Activated T-cell treated with anti-CD3 and anti-CD28 coated beads, Interleukin-2, amount 50 U/mL, for 72 hours (primary cell): ENCODE data around the gene PRPSAP2. TPM values are rescaled to one million over a fixed set of nuclear protein-coding genes. Genes with fewer than 3 reads are reported as not detected.
"Not testable (repeated sequence)": the region's sequence is repeated elsewhere in the genome, so short reads cannot be mapped to it uniquely, and the experiment has no call there.

Experiments
- ATAC-seq, 2 donors: fragments of 150-1000 bp; cut with Tn5 transposase; replicated peaks in 1 of 2; 2 replicates each; pipeline ENCODE4 v1.10.0; 2021; ENCODE audit warnings: moderate library complexity in 2 of 2, mild to moderate bottlenecking in 1 of 2
- DNase-seq, 2 donors: peaks; one replicate each; pipeline ENCODE4 v3.0.0; 2021 to 2022; ENCODE audit warnings: mixed read lengths in 1 of 2
- H3K27ac Mint-ChIP-seq: one replicate; pipeline ENCODE4 v1.8.0; 2022; ENCODE audit warnings: mild to moderate bottlenecking, moderate library complexity, mixed read lengths
- H3K27me3 Mint-ChIP-seq: one replicate; pipeline ENCODE4 v1.8.0; 2022; ENCODE audit warnings: low read depth, mixed read lengths
- H3K36me3 Mint-ChIP-seq, 2 donors: one replicate each; pipeline ENCODE4 v1.8.0; 2022; ENCODE audit warnings: mixed read lengths in 2 of 2, mild to moderate bottlenecking in 1 of 2; ENCODE audit not compliant: insufficient read depth in 2 of 2
- H3K4me1 Mint-ChIP-seq: one replicate; pipeline ENCODE4 v1.8.0; 2022; ENCODE audit warnings: low read depth, mixed read lengths
- H3K4me3 Mint-ChIP-seq, 2 donors: one replicate each; pipeline ENCODE4 v1.8.0; 2022; ENCODE audit warnings: mild to moderate bottlenecking in 2 of 2, mixed read lengths in 2 of 2, moderate library complexity in 2 of 2
- H3K9me3 Mint-ChIP-seq, 2 donors: one replicate each; pipeline ENCODE4 v1.8.0; 2022; ENCODE audit warnings: mixed read lengths in 2 of 2
- total RNA-seq, 2 donors: library from RNA; stranded (reverse); gene quantifications; one replicate each; pipeline ENCODE4 v1.2.3, GENCODE V29; 2022

Gene PRPSAP2
- total RNA-seq, 2 donors from 2014 or later = 64.1 to 64.6 TPM

- peaks cover 23% of the 10 kb centered on the region for H3K4me1 Mint-ChIP-seq
- peaks cover 13 to 30% of the 10 kb centered on the region in 2 donors for H3K36me3 Mint-ChIP-seq
These were observed 47.3 kb downstream of the PRPSAP2 start for GRCh38 chr17:18905226-18905625.

GRCh38 chr17:18910326-18910725 lies 52.4 kb downstream of the PRPSAP2 start:
- no peaks in the 10 kb centered on the region for H3K9me3 Mint-ChIP-seq
- ATAC-seq = no peak
- no peak overlapping the region for H3K4me3 Mint-ChIP-seq

More at GRCh38 chr17:18905226-18905625, 47.3 kb downstream of the PRPSAP2 start:
- ATAC-seq (no peak), DNase-seq (no peak)
- Mint-ChIP-seq H3K27ac (no peak overlapping the region), H3K27me3 (no peaks in the 10 kb centered on the region), H3K4me3 (no peak overlapping the region), H3K9me3 (no peaks in the 10 kb centered on the region)

GRCh38 chr17:18910881-18911280 lies 53.0 kb downstream of the PRPSAP2 start:
- ATAC-seq (no peak), DNase-seq (no peak)
- Mint-ChIP-seq H3K27ac (no peak overlapping the region), H3K36me3 (peaks cover 6 to 27% of the 10 kb centered on the region in 2 donors), H3K9me3 (no peaks in the 10 kb centered on the region), H3K4me3 (no peak overlapping the region), H3K27me3 (no peaks in the 10 kb centered on the region), H3K4me1 (no peaks in the 10 kb centered on the region)

More at GRCh38 chr17:18910326-18910725, 52.4 kb downstream of the PRPSAP2 start:
- Mint-ChIP-seq H3K4me1 (no peaks in the 10 kb centered on the region), H3K36me3 (peaks cover 5 to 26% of the 10 kb centered on the region in 2 donors), H3K27ac (no peak overlapping the region), H3K27me3 (no peaks in the 10 kb centered on the region)
- no peak for DNase-seq

GRCh38 chr17:18916816-18917500 lies 59.0 kb downstream of the PRPSAP2 start:
- Mint-ChIP-seq H3K27me3 (no peaks in the 10 kb centered on the region), H3K36me3 (peaks cover 7 to 20% of the 10 kb centered on the region in 2 donors), H3K27ac (no peak overlapping the region), H3K4me1 (peaks cover 42% of the 10 kb centered on the region), H3K9me3 (no peaks in the 10 kb centered on the region), H3K4me3 (no peak overlapping the region)
- ATAC-seq (no peak), DNase-seq (no peak)

GRCh38 chr17:18917506-18918032 lies 59.6 kb downstream of the PRPSAP2 start:
- Mint-ChIP-seq H3K4me1 (peaks cover 48% of the 10 kb centered on the region), H3K9me3 (no peaks in the 10 kb centered on the region), H3K4me3 (no peak overlapping the region), H3K36me3 (peaks cover 7 to 19% of the 10 kb centered on the region in 2 donors), H3K27me3 (no peaks in the 10 kb centered on the region), H3K27ac (no peak overlapping the region)
- DNase-seq = no peak
- no peak for ATAC-seq

- no peak for ATAC-seq
These were observed 62.0 kb downstream of the PRPSAP2 start for GRCh38 chr17:18919963-18920362.

GRCh38 chr17:18920911-18921441 lies 63.0 kb downstream of the PRPSAP2 start:
- Mint-ChIP-seq H3K9me3 (no peaks in the 10 kb centered on the region), H3K4me3 (peak overlapping the region; percentile 56 to 87), H3K27me3 (no peaks in the 10 kb centered on the region), H3K27ac (peak overlapping the region; percentile 66), H3K4me1 (peaks cover 69% of the 10 kb centered on the region), H3K36me3 (peaks cover 5 to 13% of the 10 kb centered on the region in 2 donors)
- ATAC-seq (peak; percentile 20 to 27), DNase-seq (no peak)

More at GRCh38 chr17:18919963-18920362, 62.0 kb downstream of the PRPSAP2 start:
- no peak for DNase-seq
- no peak overlapping the region for H3K4me3 Mint-ChIP-seq
- H3K36me3 Mint-ChIP-seq = peaks cover 7 to 15% of the 10 kb centered on the region in 2 donors
- H3K4me1 Mint-ChIP-seq = peaks cover 60% of the 10 kb centered on the region
- H3K27ac Mint-ChIP-seq = no peak overlapping the region
- no peaks in the 10 kb centered on the region for H3K27me3 Mint-ChIP-seq
- no peaks in the 10 kb centered on the region for H3K9me3 Mint-ChIP-seq

GRCh38 chr17:18921485-18921884 lies 63.6 kb downstream of the PRPSAP2 start:
- H3K4me1 Mint-ChIP-seq = peaks cover 69% of the 10 kb centered on the region
- H3K27me3 Mint-ChIP-seq = no peaks in the 10 kb centered on the region
- DNase-seq (no peak), ATAC-seq (no peak)
- peak overlapping the region; percentile 56 to 87 for H3K4me3 Mint-ChIP-seq
- no peak overlapping the region for H3K27ac Mint-ChIP-seq
- H3K36me3 Mint-ChIP-seq = peaks cover 5 to 9% of the 10 kb centered on the region in 2 donors
- H3K9me3 Mint-ChIP-seq = no peaks in the 10 kb centered on the region

- DNase-seq (peak; percentile 18 to 41), ATAC-seq (peak; percentile 83 to 89)
- H3K36me3 Mint-ChIP-seq = peaks cover 2 to 9% of the 10 kb centered on the region in 2 donors
- peaks cover 66% of the 10 kb centered on the region for H3K4me1 Mint-ChIP-seq
- peak overlapping the region; percentile 71 for H3K27ac Mint-ChIP-seq
- H3K9me3 Mint-ChIP-seq = no peaks in the 10 kb centered on the region
- H3K4me3 Mint-ChIP-seq = peak overlapping the region; percentile 56 to 87
- no peaks in the 10 kb centered on the region for H3K27me3 Mint-ChIP-seq
These were observed 64.1 kb downstream of the PRPSAP2 start for GRCh38 chr17:18921912-18922451.

GRCh38 chr17:18922596-18922995 lies 64.7 kb downstream of the PRPSAP2 start:
- not testable (repeated sequence) for DNase-seq, ATAC-seq, H3K27me3 Mint-ChIP-seq, H3K9me3 Mint-ChIP-seq, H3K27ac Mint-ChIP-seq, H3K36me3 Mint-ChIP-seq
- Mint-ChIP-seq H3K4me1 (peaks cover 61% of the 10 kb centered on the region), H3K4me3 (peak overlapping the region in 1 of 2 donors; percentile 87)

GRCh38 chr17:18925187-18925586 lies 67.3 kb downstream of the PRPSAP2 start:
- Mint-ChIP-seq H3K36me3 (peaks cover 0 to 17% of the 10 kb centered on the region in 2 donors), H3K9me3 (no peaks in the 10 kb centered on the region), H3K4me3 (no peak overlapping the region), H3K27me3 (no peaks in the 10 kb centered on the region), H3K27ac (no peak overlapping the region), H3K4me1 (peaks cover 41% of the 10 kb centered on the region)
- ATAC-seq = peak in 1 of 2 donors; percentile 44
- no peak for DNase-seq

GRCh38 chr17:18928628-18929125 lies 70.7 kb downstream of the PRPSAP2 start:
- ATAC-seq = no peak
- Mint-ChIP-seq H3K9me3 (no peaks in the 10 kb centered on the region), H3K4me3 (no peak overlapping the region), H3K36me3 (peaks cover 1 to 17% of the 10 kb centered on the region in 2 donors), H3K27me3 (no peaks in the 10 kb centered on the region), H3K4me1 (peaks cover 37% of the 10 kb centered on the region), H3K27ac (no peak overlapping the region)
- no peak for DNase-seq
